HUES48 (cell line): Measurements from ENCODE around the gene NAA38.

ENCODE experiments used
- H3K27ac ChIP-seq: one replicate; pipeline ENCODE4 v1.7.0; 2013; ENCODE audit warnings: low read depth, low read length, inconsistent platforms
- H3K27me3 ChIP-seq: 2 replicates; pipeline ENCODE4 v1.6.1; 2013; ENCODE audit warnings: mild to moderate bottlenecking, low read length; ENCODE audit not compliant: control insufficient read depth, insufficient read depth
- H3K36me3 ChIP-seq: 2 replicates; pipeline ENCODE4 v1.6.1; 2013; ENCODE audit warnings: low read length; ENCODE audit not compliant: control insufficient read depth, insufficient read depth
- H3K4me1 ChIP-seq: 2 replicates; pipeline ENCODE4 v1.6.1; 2013; ENCODE audit warnings: mild to moderate bottlenecking, low read length; ENCODE audit not compliant: control insufficient read depth, insufficient read depth
- H3K4me3 ChIP-seq: 2 replicates; pipeline ENCODE4 v1.5.1; 2013; ENCODE audit warnings: mild to moderate bottlenecking, low read depth, low read length
- H3K9ac ChIP-seq: 2 replicates; pipeline ENCODE4 v1.6.1; 2013; ENCODE audit warnings: mild to moderate bottlenecking, low read depth, low read length, moderate library complexity
- H3K9me3 ChIP-seq: 2 replicates; pipeline ENCODE4 v1.6.1; 2013; ENCODE audit warnings: low read length; ENCODE audit not compliant: control insufficient read depth, insufficient read depth

NAA38 gene

GRCh38 chr17:7832431-7832830 is 24.9 kb downstream of the NAA38 start:
- Histone ChIP-seq H3K27ac (no peak overlapping the region), H3K4me1 (peaks cover 11% of the 10 kb centered on the region), H3K4me3 (no peak overlapping the region), H3K9me3 (no peaks in the 10 kb centered on the region), H3K36me3 (no peaks in the 10 kb centered on the region), H3K27me3 (peaks cover 37% of the 10 kb centered on the region), H3K9ac (no peak overlapping the region)

- Histone ChIP-seq H3K27ac (no peak overlapping the region), H3K9me3 (no peaks in the 10 kb centered on the region), H3K4me1 (peaks cover 6% of the 10 kb centered on the region), H3K9ac (no peak overlapping the region), H3K36me3 (no peaks in the 10 kb centered on the region), H3K27me3 (peaks cover 37% of the 10 kb centered on the region), H3K4me3 (no peak overlapping the region)
These were observed 26.1 kb downstream of the NAA38 start for GRCh38 chr17:7831233-7831632.

GRCh38 chr17:7830616-7831015 is 26.7 kb downstream of the NAA38 start:
- no peak overlapping the region for H3K4me3 ChIP-seq
- H3K4me1 ChIP-seq = peaks cover 6% of the 10 kb centered on the region
- peaks cover 38% of the 10 kb centered on the region for H3K27me3 ChIP-seq
- no peaks in the 10 kb centered on the region for H3K36me3 ChIP-seq
- no peak overlapping the region for H3K9ac ChIP-seq
- no peak overlapping the region for H3K27ac ChIP-seq
- H3K9me3 ChIP-seq = no peaks in the 10 kb centered on the region

- Histone ChIP-seq H3K9ac (no peak overlapping the region), H3K27me3 (peaks cover 38% of the 10 kb centered on the region), H3K4me1 (peaks cover 7% of the 10 kb centered on the region; the same call in 1 of the 2 replicates), H3K36me3 (no peaks in the 10 kb centered on the region), H3K4me3 (no peak overlapping the region), H3K9me3 (no peaks in the 10 kb centered on the region), H3K27ac (no peak overlapping the region)
These were observed 32.0 kb downstream of the NAA38 start for GRCh38 chr17:7825206-7825990.

- H3K9ac ChIP-seq = no peak overlapping the region
- no peak overlapping the region for H3K4me3 ChIP-seq
- peaks cover 7% of the 10 kb centered on the region; the same call in 1 of the 2 replicates for H3K4me1 ChIP-seq
- no peaks in the 10 kb centered on the region for H3K36me3 ChIP-seq
- no peak overlapping the region for H3K27ac ChIP-seq
- H3K9me3 ChIP-seq = no peaks in the 10 kb centered on the region
- peaks cover 33% of the 10 kb centered on the region for H3K27me3 ChIP-seq
These were observed 33.1 kb downstream of the NAA38 start for GRCh38 chr17:7824021-7824924.

GRCh38 chr17:7823581-7824001 is 33.8 kb downstream of the NAA38 start:
- Histone ChIP-seq H3K4me1 (peaks cover 7% of the 10 kb centered on the region; the same call in 1 of the 2 replicates), H3K36me3 (no peaks in the 10 kb centered on the region), H3K4me3 (no peak overlapping the region), H3K27ac (no peak overlapping the region), H3K27me3 (peaks cover 32% of the 10 kb centered on the region), H3K9me3 (no peaks in the 10 kb centered on the region), H3K9ac (no peak overlapping the region)

- H3K9me3 ChIP-seq = no peaks in the 10 kb centered on the region
- no peak overlapping the region for H3K4me3 ChIP-seq
- no peaks in the 10 kb centered on the region for H3K36me3 ChIP-seq
- H3K4me1 ChIP-seq = peaks cover 7% of the 10 kb centered on the region; the same call in 1 of the 2 replicates
- H3K9ac ChIP-seq = no peak overlapping the region
- no peak overlapping the region for H3K27ac ChIP-seq
- H3K27me3 ChIP-seq = peaks cover 28% of the 10 kb centered on the region
These were observed 35.2 kb downstream of the NAA38 start for GRCh38 chr17:7822126-7822525.

GRCh38 chr17:7820231-7820630 is 37.1 kb downstream of the NAA38 start:
- H3K27ac ChIP-seq = no peak overlapping the region
- H3K4me1 ChIP-seq = peaks cover 7% of the 10 kb centered on the region; the same call in 1 of the 2 replicates
- H3K4me3 ChIP-seq = no peak overlapping the region

GRCh38 chr17:7818746-7819645 is 38.4 kb downstream of the NAA38 start:
- H3K4me1 ChIP-seq = peaks cover 7% of the 10 kb centered on the region; the same call in 1 of the 2 replicates
- peaks cover 12% of the 10 kb centered on the region for H3K27me3 ChIP-seq
- H3K36me3 ChIP-seq = no peaks in the 10 kb centered on the region
- H3K4me3 ChIP-seq = no peak overlapping the region
- H3K9ac ChIP-seq = no peak overlapping the region
- H3K9me3 ChIP-seq = no peaks in the 10 kb centered on the region
- no peak overlapping the region for H3K27ac ChIP-seq

More at GRCh38 chr17:7820231-7820630, 37.1 kb downstream of the NAA38 start:
- H3K9ac ChIP-seq = no peak overlapping the region
- no peaks in the 10 kb centered on the region for H3K9me3 ChIP-seq
- peaks cover 24% of the 10 kb centered on the region for H3K27me3 ChIP-seq
- no peaks in the 10 kb centered on the region for H3K36me3 ChIP-seq

- Histone ChIP-seq H3K36me3 (no peaks in the 10 kb centered on the region), H3K4me1 (no peaks in the 10 kb centered on the region), H3K9ac (no peak overlapping the region), H3K27me3 (peaks cover 4% of the 10 kb centered on the region; the same call in 1 of the 2 replicates), H3K27ac (no peak overlapping the region), H3K4me3 (no peak overlapping the region), H3K9me3 (no peaks in the 10 kb centered on the region)
These were observed 39.3 kb downstream of the NAA38 start for GRCh38 chr17:7818026-7818425.
